DOHH2 (cell line): ENCODE data around the gene CAMTA1.
A peak's percentile ranks its signal among the peaks of the same experiment; 100 is the strongest.

ENCODE experiments used
- H3F3A ChIP-seq: fragments of 200-600 bp; sonication (generic), shearing (Covaris generic); 2 replicates; pipeline ENCODE4 v1.6.0; 2016; ENCODE audit warnings: antibody characterized with exemption, mild to moderate bottlenecking; ENCODE audit not compliant: control insufficient read depth, insufficient read depth
- H3K27ac ChIP-seq: fragments of 200-600 bp; sonication (generic); 2 replicates; pipeline ENCODE4 v1.5.1; 2014; ENCODE audit warnings: low read depth, mild to moderate bottlenecking, low read length, moderate library complexity
- H3K27me3 ChIP-seq: fragments of 200-600 bp; sonication (generic); 2 replicates; pipeline ENCODE4 v1.6.1; 2014; ENCODE audit warnings: mild to moderate bottlenecking, low read length, mixed read lengths; ENCODE audit not compliant: control insufficient read depth
- H3K36me3 ChIP-seq: fragments of 200-600 bp; sonication (generic); 2 replicates; pipeline ENCODE4 v1.6.1; 2014; ENCODE audit warnings: mild to moderate bottlenecking, low read length, moderate library complexity, mixed read lengths; ENCODE audit not compliant: control insufficient read depth
- H3K4me1 ChIP-seq: fragments of 200-600 bp; sonication (generic); 2 replicates; pipeline ENCODE4 v1.6.1; 2014; ENCODE audit warnings: mild to moderate bottlenecking, low read length, mixed read lengths; ENCODE audit not compliant: control insufficient read depth
- H3K4me2 ChIP-seq: fragments of 200-600 bp; sonication (generic); 2 replicates; pipeline ENCODE4 v1.6.0; 2014; ENCODE audit warnings: mild to moderate bottlenecking, low read length, moderate library complexity
- H3K4me3 ChIP-seq: fragments of 200-600 bp; sonication (generic); 2 replicates; pipeline ENCODE4 v1.5.1; 2014; ENCODE audit warnings: mild to moderate bottlenecking, low read length, mixed read lengths
- H3K79me2 ChIP-seq: fragments of 200-600 bp; sonication (generic); 2 replicates; pipeline ENCODE4 v1.6.1; 2014; ENCODE audit warnings: mild to moderate bottlenecking, low read length, mixed read lengths; ENCODE audit not compliant: control insufficient read depth
- H3K9me2 ChIP-seq: fragments of 200-600 bp; sonication (generic); replicated peaks from 2 replicates; pipeline ENCODE4 v1.6.1; 2014; ENCODE audit warnings: mild to moderate bottlenecking, low read length, mixed read lengths; ENCODE audit not compliant: control insufficient read depth
- H3K9me3 ChIP-seq: fragments of 200-600 bp; sonication (generic); 2 replicates; pipeline ENCODE4 v1.6.1; 2014; ENCODE audit warnings: antibody characterized with exemption, low read length, mixed read lengths; ENCODE audit not compliant: control insufficient read depth, insufficient read depth
- H4K20me1 ChIP-seq: fragments of 200-600 bp; sonication (generic); 2 replicates; pipeline ENCODE4 v1.6.0; 2014; ENCODE audit warnings: low read depth, mild to moderate bottlenecking, antibody characterized with exemption, low read length, moderate library complexity; ENCODE audit not compliant: control insufficient read depth, insufficient read depth
- EZH2phosphoT487 ChIP-seq: fragments of 200-600 bp; sonication (generic); IDR thresholded peaks from 2 replicates; pipeline ENCODE4 v1.6.1; 2017; ENCODE audit warnings: borderline replicate concordance, mild to moderate bottlenecking, antibody characterized with exemption, low read length, moderate library complexity, mixed read lengths
- TF ChIP-seq, protein P1 (sequence below): fragments of 200-600 bp; sonication (generic); IDR thresholded peaks from one replicate; pipeline ENCODE4 v1.5.1; 2014; ENCODE audit warnings: antibody characterized with exemption, mild to moderate bottlenecking, low read depth, low read length; ENCODE audit not compliant: poor library complexity, severe bottlenecking

The CAMTA1 gene

DNA sequence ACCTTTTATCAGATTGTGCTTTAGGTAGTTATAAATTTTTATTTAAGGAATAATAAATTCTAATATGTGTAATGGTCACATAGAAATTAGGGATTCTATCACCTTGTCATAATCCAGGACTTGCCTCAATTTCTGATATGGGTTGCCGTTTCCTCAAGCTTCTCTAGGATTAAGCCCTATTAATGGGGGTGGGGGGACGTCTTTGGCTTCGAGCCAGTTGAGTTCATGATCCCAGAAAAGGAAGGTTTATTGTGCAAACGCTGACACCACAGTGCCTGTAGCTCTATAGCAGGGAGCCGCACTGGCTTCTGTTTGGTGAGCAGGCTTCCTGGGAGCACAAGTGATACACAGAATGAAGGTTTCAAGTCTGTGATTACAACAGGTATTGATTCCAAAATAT lies 963.9 kb downstream of the CAMTA1 start:
- Histone ChIP-seq H3K27me3 (peaks cover 11% of the 10 kb centered on the region), H3K36me3 (no peaks in the 10 kb centered on the region), H3K4me3 (no peak overlapping the region), H3K4me1 (peaks cover 5% of the 10 kb centered on the region), H3K9me2 (no peaks in the 10 kb centered on the region), H3K9me3 (no peaks in the 10 kb centered on the region), H4K20me1 (no peaks in the 10 kb centered on the region), H3K4me2 (no peak overlapping the region), H3K79me2 (no peaks in the 10 kb centered on the region), H3F3A (no peaks in the 10 kb centered on the region), H3K27ac (no peak overlapping the region)
- TF ChIP-seq, protein P1, sequence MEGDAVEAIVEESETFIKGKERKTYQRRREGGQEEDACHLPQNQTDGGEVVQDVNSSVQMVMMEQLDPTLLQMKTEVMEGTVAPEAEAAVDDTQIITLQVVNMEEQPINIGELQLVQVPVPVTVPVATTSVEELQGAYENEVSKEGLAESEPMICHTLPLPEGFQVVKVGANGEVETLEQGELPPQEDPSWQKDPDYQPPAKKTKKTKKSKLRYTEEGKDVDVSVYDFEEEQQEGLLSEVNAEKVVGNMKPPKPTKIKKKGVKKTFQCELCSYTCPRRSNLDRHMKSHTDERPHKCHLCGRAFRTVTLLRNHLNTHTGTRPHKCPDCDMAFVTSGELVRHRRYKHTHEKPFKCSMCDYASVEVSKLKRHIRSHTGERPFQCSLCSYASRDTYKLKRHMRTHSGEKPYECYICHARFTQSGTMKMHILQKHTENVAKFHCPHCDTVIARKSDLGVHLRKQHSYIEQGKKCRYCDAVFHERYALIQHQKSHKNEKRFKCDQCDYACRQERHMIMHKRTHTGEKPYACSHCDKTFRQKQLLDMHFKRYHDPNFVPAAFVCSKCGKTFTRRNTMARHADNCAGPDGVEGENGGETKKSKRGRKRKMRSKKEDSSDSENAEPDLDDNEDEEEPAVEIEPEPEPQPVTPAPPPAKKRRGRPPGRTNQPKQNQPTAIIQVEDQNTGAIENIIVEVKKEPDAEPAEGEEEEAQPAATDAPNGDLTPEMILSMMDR, result no peak
- no peak for TF ChIP-seq EZH2phosphoT487

DNA sequence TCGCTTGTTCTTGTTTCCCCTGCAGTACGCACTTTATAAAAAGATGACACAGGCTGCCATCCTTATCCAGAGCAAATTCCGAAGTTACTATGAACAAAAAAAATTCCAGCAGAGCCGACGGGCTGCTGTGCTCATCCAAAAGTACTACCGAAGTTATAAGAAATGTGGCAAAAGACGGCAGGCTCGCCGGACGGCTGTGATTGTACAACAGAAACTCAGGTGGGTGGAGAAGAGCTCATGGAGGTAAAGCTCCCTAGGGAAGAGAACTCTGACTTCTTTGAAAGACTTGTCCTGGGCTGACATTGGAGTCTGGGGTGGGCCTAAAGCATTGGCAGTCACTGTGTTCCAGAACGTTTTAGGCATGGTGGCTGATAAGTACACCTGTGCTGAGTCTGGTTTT lies 965.9 kb downstream of the CAMTA1 start:
- Histone ChIP-seq H3K9me3 (no peaks in the 10 kb centered on the region), H3K36me3 (no peaks in the 10 kb centered on the region), H3K27me3 (peaks cover 16% of the 10 kb centered on the region), H3K27ac (no peak overlapping the region), H3K9me2 (no peaks in the 10 kb centered on the region), H4K20me1 (no peaks in the 10 kb centered on the region), H3K4me2 (no peak overlapping the region), H3F3A (no peaks in the 10 kb centered on the region), H3K4me1 (peaks cover 5% of the 10 kb centered on the region), H3K79me2 (no peaks in the 10 kb centered on the region), H3K4me3 (no peak overlapping the region)
- no peak for TF ChIP-seq EZH2phosphoT487
- TF ChIP-seq, protein P1, result no peak

DNA sequence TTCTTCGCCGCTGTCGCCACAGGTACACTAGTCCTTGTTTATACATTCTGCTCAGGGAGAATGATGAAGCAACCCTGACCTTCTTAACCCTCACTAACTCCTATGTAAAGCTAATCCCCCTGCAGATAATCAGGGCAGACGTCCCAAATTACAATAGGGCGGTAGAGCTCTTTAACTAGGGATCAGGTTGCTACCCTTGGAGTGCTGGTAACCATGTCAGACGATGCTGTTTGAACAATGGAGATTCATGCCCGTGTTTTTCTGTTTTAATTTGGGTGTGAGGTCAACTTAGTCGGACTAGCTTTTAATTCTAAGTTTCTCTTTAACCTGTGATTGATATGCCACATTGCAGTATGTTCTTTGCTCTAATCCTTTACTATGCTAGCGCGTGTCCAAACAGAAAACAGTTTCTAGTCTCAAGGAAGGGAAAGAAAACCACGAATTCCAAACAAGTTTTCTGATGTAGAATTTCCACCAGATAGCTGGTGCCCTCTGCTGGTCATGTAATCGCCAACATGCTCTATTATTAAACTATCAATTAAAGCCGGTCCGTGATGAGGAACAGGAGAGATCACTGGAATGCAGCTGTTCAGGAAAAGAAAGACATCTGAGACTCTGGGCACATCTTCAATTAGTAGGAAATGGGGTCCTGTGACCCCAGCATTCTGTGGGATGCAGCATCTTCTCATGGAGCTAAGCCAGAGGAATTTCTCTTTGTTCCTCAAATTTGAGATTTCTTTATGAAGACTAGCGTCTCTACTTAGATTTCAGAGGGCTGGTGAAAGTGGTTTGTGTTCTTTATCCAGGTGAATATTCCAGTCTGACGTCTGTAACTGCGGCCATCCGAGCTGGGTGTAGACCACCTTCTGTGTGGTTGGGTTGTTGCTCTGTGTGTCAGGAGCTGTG lies 967.5 kb downstream of the CAMTA1 start:
- H3K4me1 ChIP-seq, result peaks cover 5% of the 10 kb centered on the region
- no peaks in the 10 kb centered on the region for H3K9me3 ChIP-seq
- H3K4me3 ChIP-seq, result no peak overlapping the region
- H3K4me2 ChIP-seq, result peak overlapping the region; percentile 10; the same call in 1 of the 2 replicates
- no peaks in the 10 kb centered on the region for H3F3A ChIP-seq
- TF ChIP-seq EZH2phosphoT487, result no peak; the same call in 1 of the 2 replicates
- TF ChIP-seq, protein P1, result peak; percentile 81
- no peak overlapping the region for H3K27ac ChIP-seq
- H3K36me3 ChIP-seq, result no peaks in the 10 kb centered on the region
- H3K9me2 ChIP-seq, result no peaks in the 10 kb centered on the region
- no peaks in the 10 kb centered on the region for H3K79me2 ChIP-seq
- peaks cover 16% of the 10 kb centered on the region for H3K27me3 ChIP-seq
- H4K20me1 ChIP-seq, result no peaks in the 10 kb centered on the region
